Prostate gland (tissue), 2 donors: ENCODE results near the gene C1orf21. TPM values are rescaled to one million over a fixed set of nuclear protein-coding genes. Genes with fewer than 3 reads are reported as not detected.
A peak's percentile ranks its signal among the peaks of the same experiment; 100 is the strongest.

Experiments
- DNase-seq: peaks from one replicate; pipeline ENCODE4 v3.0.0-alpha.2; 2019; ENCODE audit warnings: low spot score
- H3K27ac ChIP-seq, 2 donors: fragments of 200-600 bp; sonication (generic); 2 replicates each; pipeline ENCODE4 v1.5.1; 2017 to 2019
- H3K27me3 ChIP-seq: fragments of 200-600 bp; sonication (generic); replicated peaks from 2 replicates; pipeline ENCODE4 v1.5.1; 2019; ENCODE audit not compliant: insufficient read depth
- H3K36me3 ChIP-seq, 2 donors: fragments of 200-600 bp; sonication (generic); 1 replicate in 1 of 2; 2 replicates in 1 of 2; pipeline versions ENCODE4 v1.5.1 to v1.8.1; 2017 to 2019
- H3K4me1 ChIP-seq: fragments of 200-600 bp; sonication (generic); replicated peaks from 2 replicates; pipeline ENCODE4 v1.5.1; 2019
- H3K4me3 ChIP-seq, 2 donors: fragments of 200-600 bp; sonication (generic); 2 replicates each; pipeline ENCODE4 v1.5.1; 2017 to 2019
- H3K9me3 ChIP-seq: fragments of 200-600 bp; sonication (generic); 2 replicates; pipeline ENCODE4 v1.5.1; 2017
- CTCF ChIP-seq, 4 experiments: fragments of 200-600 bp in 2 of 4; fragments of 450-650 bp in 2 of 4; sonication (generic) in 2 of 4; IDR thresholded peaks; 1 replicate in 3 of 4; 2 replicates in 1 of 4; pipeline ENCODE4 v1.5.1; 2016 to 2019; ENCODE audit warnings: antibody characterized with exemption in 4 of 4, mild to moderate bottlenecking in 2 of 4, moderate library complexity in 2 of 4
- POLR2A ChIP-seq: fragments of 450-650 bp; IDR thresholded peaks from one replicate; pipeline ENCODE4 v1.6.1; 2016; ENCODE audit warnings: antibody characterized with exemption, mild to moderate bottlenecking
- POLR2AphosphoS5 ChIP-seq: sonication (generic); formaldehyde crosslinking; IDR thresholded peaks from one replicate; pipeline ENCODE4 v1.6.1; 2017; ENCODE audit warnings: antibody characterized with exemption
- WGBS: methylation state at CpG from one replicate; pipeline ENCODE4 v1.1.5; 2018; 5-methylcytosine and 5-hydroxymethylcytosine counted together
- intact Hi-C: fragments of 100-400 bp; cut with DNase I; formaldehyde crosslinking; loops from one replicate; pipeline ENCODE4 v1.14.2; 2022
- total RNA-seq, 2 donors: library from RNA; depleted of rRNA; stranded (reverse); fragments of >200 nt; gene quantifications; one replicate each; pipeline ENCODE4 v1.1.0, GENCODE V29; 2016

C1orf21 gene
- total RNA-seq, 2 donors from 2014 or later = 28.8 to 79.3 TPM

- Histone ChIP-seq H3K27ac (peak overlapping the region; percentile 94 to 95), H3K4me1 (peaks cover 30% of the 10 kb centered on the region), H3K27me3 (no peaks in the 10 kb centered on the region), H3K9me3 (no peaks in the 10 kb centered on the region), H3K4me3 (no peak overlapping the region), H3K36me3 (no peaks in the 10 kb centered on the region)
- DNase-seq = no peak
- TF ChIP-seq POLR2AphosphoS5 (no peak), CTCF (IDR thresholded peaks at IDR 0.05) (no peak), POLR2A (no peak)
- intact Hi-C loops = loop anchor here (5.0 kb wide), 4 partner anchors 42 to 233 kb away; partner anchors contain the start of gene C1orf21
These were observed 233.6 kb downstream of the C1orf21 start for GRCh38 chr1:184620469-184620868.

DNA sequence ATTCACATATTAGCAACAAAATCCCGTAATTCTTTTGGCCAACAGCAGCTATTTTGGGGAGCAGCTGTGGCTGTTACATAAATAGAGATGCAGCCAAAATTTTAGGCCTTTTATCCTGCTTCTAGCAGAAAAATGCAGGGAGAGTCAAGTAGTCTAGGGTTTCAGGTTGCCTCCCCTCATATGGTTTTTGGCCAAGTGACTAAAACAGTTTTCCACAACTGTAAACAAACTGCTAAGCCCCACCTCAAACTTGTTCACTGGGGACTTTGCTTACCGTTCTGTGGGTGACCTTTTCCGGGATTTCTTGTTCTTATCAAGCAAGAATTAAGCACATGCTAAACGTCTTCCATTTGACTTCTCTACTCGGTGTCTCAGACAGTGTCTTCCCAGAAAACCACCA lies 234.4 kb downstream of the C1orf21 start:
- H3K4me1 ChIP-seq = peaks cover 31% of the 10 kb centered on the region
- no peaks in the 10 kb centered on the region for H3K27me3 ChIP-seq
- no peak overlapping the region for H3K4me3 ChIP-seq
- DNase-seq = no peak
- H3K36me3 ChIP-seq = no peaks in the 10 kb centered on the region
- intact Hi-C loops = loop anchor here (5.0 kb wide), 4 partner anchors 41 to 234 kb away; partner anchors contain the start of gene C1orf21
- TF ChIP-seq POLR2A (no peak), POLR2AphosphoS5 (no peak), CTCF (IDR thresholded peaks at IDR 0.05) (no peak)
- WGBS = 30% methylated on average over 5 of the region's 5 CpGs
- peak overlapping the region; percentile 94 to 95 for H3K27ac ChIP-seq
- H3K9me3 ChIP-seq = no peaks in the 10 kb centered on the region

DNA sequence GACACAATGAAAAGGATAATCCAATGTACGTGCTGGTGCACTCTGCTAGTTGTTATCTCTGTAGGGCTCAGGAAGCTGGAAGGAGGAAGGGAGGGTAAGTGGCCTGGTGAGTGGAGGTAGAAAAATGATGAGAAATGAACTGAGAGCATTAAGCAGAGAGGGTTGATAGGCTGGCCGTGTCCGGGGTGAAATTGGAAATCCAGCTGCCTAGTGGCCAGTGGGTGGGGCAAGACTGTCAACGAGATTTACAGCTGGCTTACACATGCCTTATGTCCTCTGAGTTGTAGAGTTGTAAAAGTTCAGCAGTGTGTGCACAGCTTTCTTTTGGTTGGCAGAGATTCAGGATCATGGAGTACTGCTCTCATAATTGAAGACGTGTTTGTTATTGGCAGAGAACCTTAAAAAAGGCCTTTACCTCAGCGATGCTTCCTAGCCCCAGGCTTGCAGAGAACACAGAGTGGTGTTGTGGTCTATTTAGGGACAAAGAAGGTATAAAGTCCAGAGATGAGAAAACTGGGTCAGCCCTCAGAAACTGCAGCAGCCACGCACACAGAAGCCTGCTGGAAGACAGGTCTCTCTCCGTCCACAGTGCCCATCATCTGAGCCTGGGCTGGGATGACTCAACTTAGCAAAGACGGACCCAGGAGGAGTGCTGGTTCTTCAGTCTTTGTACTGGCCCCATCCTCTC lies 235.5 kb downstream of the C1orf21 start:
- WGBS = 8% methylated on average over 9 of the region's 9 CpGs
- Histone ChIP-seq H3K9me3 (no peaks in the 10 kb centered on the region), H3K27ac (peak overlapping the region; percentile 94 to 95), H3K27me3 (no peaks in the 10 kb centered on the region), H3K36me3 (no peaks in the 10 kb centered on the region), H3K4me1 (peaks cover 40% of the 10 kb centered on the region), H3K4me3 (no peak overlapping the region)
- DNase-seq = peak; percentile 95
- TF ChIP-seq POLR2A = peak; percentile 24
- TF ChIP-seq POLR2AphosphoS5 = peak; percentile 99
- TF ChIP-seq CTCF (IDR thresholded peaks at IDR 0.05) = peak in 3 of 4 experiments; percentile 20 to 60 (median 21)
- intact Hi-C loops = loop anchor here (5.0 kb wide), 4 partner anchors 40 to 235 kb away; partner anchors contain the start of gene C1orf21

DNA sequence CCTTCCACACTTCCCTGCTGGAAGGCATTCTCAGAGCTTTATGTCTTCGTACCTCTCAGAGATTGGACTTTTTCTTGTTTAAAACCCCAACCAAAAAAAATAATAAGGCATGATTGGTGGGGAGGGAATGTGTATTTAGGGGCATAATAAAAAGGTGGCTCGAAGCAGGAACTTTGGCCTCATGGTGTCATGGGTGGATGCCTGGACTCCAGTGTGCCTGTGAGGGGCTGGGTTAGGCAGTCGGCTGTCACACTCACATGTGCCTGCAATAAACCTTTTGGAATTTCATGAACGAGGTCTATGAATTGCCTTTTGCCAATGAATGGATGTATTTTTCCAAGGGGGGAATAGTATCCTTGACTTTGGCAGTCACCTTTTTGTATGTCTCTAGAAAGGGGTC lies 236.6 kb downstream of the C1orf21 start:
- WGBS = 43% methylated on average over 4 of the region's 4 CpGs
- no peaks in the 10 kb centered on the region for H3K36me3 ChIP-seq

More for the DNA sequence above, 236.6 kb downstream of the C1orf21 start:
- Histone ChIP-seq H3K9me3 (no peaks in the 10 kb centered on the region), H3K4me1 (peaks cover 42% of the 10 kb centered on the region), H3K4me3 (no peak overlapping the region), H3K27ac (peak overlapping the region; percentile 94 to 95), H3K27me3 (no peaks in the 10 kb centered on the region)
- no peak for DNase-seq
- intact Hi-C loops = loop anchor here (5.0 kb wide), 4 partner anchors 39 to 236 kb away; partner anchors contain the start of gene C1orf21
- TF ChIP-seq POLR2AphosphoS5 = no peak
- no peak for TF ChIP-seq POLR2A
- TF ChIP-seq CTCF (IDR thresholded peaks at IDR 0.05) = no peak
